ENCODE data around the gene SLC6A11. TPM values are rescaled to one million over a fixed set of nuclear protein-coding genes. Genes with fewer than 3 reads are reported as not detected.

The SLC6A11 gene
- total RNA-seq, 1 experiment from 2014 or later = not detected

- CTCF ChIA-PET = no interaction called here
- no peak overlapping the region for H3K27ac Mint-ChIP-seq (ENCODE audit: unreplicated experiment)
- TF ChIP-seq CTCF (IDR thresholded peaks at IDR 0.05; ENCODE audit: unreplicated experiment) = no peak
- no peaks in the 10 kb centered on the region for H3K36me3 Mint-ChIP-seq (ENCODE audit: insufficient read depth, unreplicated experiment)
- H3K27me3 Mint-ChIP-seq (ENCODE audit: unreplicated experiment) = peaks cover 93% of the 10 kb centered on the region
- intact Hi-C loops (cut with micrococcal nuclease; ENCODE audit: unreplicated experiment) = no loop called here
- DNase-seq = no peak
- no peaks in the 10 kb centered on the region for H3K9me3 Mint-ChIP-seq (ENCODE audit: low read depth, unreplicated experiment)
- no TSS peak for BruUV-seq (replicated peaks)
- no peaks in the 10 kb centered on the region for H3K4me1 Mint-ChIP-seq (ENCODE audit: low read depth, unreplicated experiment)
- H3K4me3 Mint-ChIP-seq (ENCODE audit: low read depth, unreplicated experiment) = no peak overlapping the region
These were observed 30.0 kb downstream of the SLC6A11 start for GRCh38 chr3:10845839-10846656.

- intact Hi-C loops (cut with micrococcal nuclease; ENCODE audit: unreplicated experiment) = no loop called here
- no peaks in the 10 kb centered on the region for H3K36me3 Mint-ChIP-seq (ENCODE audit: insufficient read depth, unreplicated experiment)
- no peak for DNase-seq
- H3K27me3 Mint-ChIP-seq (ENCODE audit: unreplicated experiment) = peaks cover 95% of the 10 kb centered on the region
- TF ChIP-seq CTCF (IDR thresholded peaks at IDR 0.05; ENCODE audit: unreplicated experiment) = no peak
- no peak overlapping the region for H3K4me3 Mint-ChIP-seq (ENCODE audit: low read depth, unreplicated experiment)
- CTCF ChIA-PET = no interaction called here
- no peaks in the 10 kb centered on the region for H3K4me1 Mint-ChIP-seq (ENCODE audit: low read depth, unreplicated experiment)
- no peak overlapping the region for H3K27ac Mint-ChIP-seq (ENCODE audit: unreplicated experiment)
- no TSS peak for BruUV-seq (replicated peaks)
- H3K9me3 Mint-ChIP-seq (ENCODE audit: low read depth, unreplicated experiment) = no peaks in the 10 kb centered on the region
These were observed 30.6 kb downstream of the SLC6A11 start for GRCh38 chr3:10846657-10846975.

GRCh38 chr3:10848261-10848660 lies 32.2 kb downstream of the SLC6A11 start:
- CTCF ChIA-PET = no interaction called here
- Mint-ChIP-seq H3K36me3 (ENCODE audit: insufficient read depth, unreplicated experiment) (no peaks in the 10 kb centered on the region), H3K4me1 (ENCODE audit: low read depth, unreplicated experiment) (no peaks in the 10 kb centered on the region)

GRCh38 chr3:10852066-10852808 lies 36.2 kb downstream of the SLC6A11 start:
- no peak for DNase-seq
- TF ChIP-seq CTCF (IDR thresholded peaks at IDR 0.05; ENCODE audit: unreplicated experiment) = no peak
- no TSS peak for BruUV-seq (replicated peaks)
- no peak overlapping the region for H3K27ac Mint-ChIP-seq (ENCODE audit: unreplicated experiment)
- CTCF ChIA-PET = no interaction called here
- H3K27me3 Mint-ChIP-seq (ENCODE audit: unreplicated experiment) = peaks cover 100% of the 10 kb centered on the region
- no peaks in the 10 kb centered on the region for H3K36me3 Mint-ChIP-seq (ENCODE audit: insufficient read depth, unreplicated experiment)
- H3K4me1 Mint-ChIP-seq (ENCODE audit: low read depth, unreplicated experiment) = no peaks in the 10 kb centered on the region
- no peak overlapping the region for H3K4me3 Mint-ChIP-seq (ENCODE audit: low read depth, unreplicated experiment)
- no peaks in the 10 kb centered on the region for H3K9me3 Mint-ChIP-seq (ENCODE audit: low read depth, unreplicated experiment)
- intact Hi-C loops (cut with micrococcal nuclease; ENCODE audit: unreplicated experiment) = no loop called here

More at GRCh38 chr3:10848261-10848660, 32.2 kb downstream of the SLC6A11 start:
- H3K27ac Mint-ChIP-seq (ENCODE audit: unreplicated experiment) = no peak overlapping the region
- intact Hi-C loops (cut with micrococcal nuclease; ENCODE audit: unreplicated experiment) = no loop called here
- H3K4me3 Mint-ChIP-seq (ENCODE audit: low read depth, unreplicated experiment) = no peak overlapping the region
- no peaks in the 10 kb centered on the region for H3K9me3 Mint-ChIP-seq (ENCODE audit: low read depth, unreplicated experiment)
- no TSS peak for BruUV-seq (replicated peaks)
- no peak for TF ChIP-seq CTCF (IDR thresholded peaks at IDR 0.05; ENCODE audit: unreplicated experiment)
- no peak for DNase-seq
- H3K27me3 Mint-ChIP-seq (ENCODE audit: unreplicated experiment) = peaks cover 100% of the 10 kb centered on the region

All from Calu3 (cell line).